ENCODE results near the gene PATZ1.

Gene PATZ1

DNA sequence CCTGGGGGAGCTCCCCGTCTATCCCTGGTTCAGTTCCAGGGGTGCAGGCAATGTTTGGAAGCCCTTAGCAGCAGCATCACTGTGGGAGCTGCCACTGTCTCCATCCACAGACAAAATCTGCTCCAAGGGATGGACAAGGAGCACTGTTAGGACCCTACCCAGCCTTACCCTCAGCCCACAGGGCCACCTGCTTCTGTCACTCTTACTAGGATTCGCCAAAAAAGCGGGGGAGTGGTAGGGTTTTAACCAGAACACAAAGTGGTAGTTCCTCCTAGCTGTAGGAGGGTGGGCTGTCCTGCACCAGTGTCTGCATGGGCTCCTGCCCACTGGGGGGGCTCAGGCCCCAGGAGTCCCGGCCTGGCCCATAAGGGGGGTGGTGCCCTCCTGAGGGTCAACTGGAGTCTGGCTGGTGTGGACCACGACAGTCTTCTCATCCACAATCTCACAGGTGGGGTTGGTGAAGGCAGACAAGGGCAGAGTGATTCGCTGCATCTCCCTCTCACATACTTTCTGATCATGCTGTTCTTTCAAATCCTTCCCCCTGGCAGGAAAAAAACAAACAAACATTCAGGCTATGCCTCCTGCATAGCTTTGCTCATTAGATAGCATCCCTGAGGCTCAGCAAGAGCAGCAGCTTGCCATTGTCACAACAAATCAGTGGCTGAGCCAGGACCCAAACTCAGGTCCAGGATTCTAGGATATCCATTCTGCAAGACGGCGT is 63.2 kb downstream of the PATZ1 start:
- DNase-seq (ENCODE audit: low spot score), result no peak

DNA sequence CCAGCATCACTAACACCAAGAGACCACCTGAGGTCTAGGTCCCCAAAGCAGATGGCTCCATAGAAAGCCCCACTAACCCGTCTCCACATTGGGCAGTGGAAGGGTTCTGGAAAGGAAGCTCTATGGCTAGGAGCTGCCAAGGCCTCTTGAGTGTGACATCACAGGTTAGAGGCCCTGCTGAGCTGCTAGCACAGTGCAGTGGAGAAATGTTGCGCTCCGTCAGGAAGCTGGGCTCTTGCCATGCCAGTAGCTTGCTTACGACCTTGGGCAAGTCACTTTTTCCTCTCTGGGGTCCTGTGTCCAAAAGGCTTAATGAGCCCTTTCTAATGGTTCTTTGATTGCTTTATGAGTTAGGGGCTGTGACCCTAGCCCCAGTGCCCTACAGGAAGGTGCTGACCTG is 64.4 kb downstream of the PATZ1 start:
- DNase-seq (ENCODE audit: low spot score), result no peak

DNA sequence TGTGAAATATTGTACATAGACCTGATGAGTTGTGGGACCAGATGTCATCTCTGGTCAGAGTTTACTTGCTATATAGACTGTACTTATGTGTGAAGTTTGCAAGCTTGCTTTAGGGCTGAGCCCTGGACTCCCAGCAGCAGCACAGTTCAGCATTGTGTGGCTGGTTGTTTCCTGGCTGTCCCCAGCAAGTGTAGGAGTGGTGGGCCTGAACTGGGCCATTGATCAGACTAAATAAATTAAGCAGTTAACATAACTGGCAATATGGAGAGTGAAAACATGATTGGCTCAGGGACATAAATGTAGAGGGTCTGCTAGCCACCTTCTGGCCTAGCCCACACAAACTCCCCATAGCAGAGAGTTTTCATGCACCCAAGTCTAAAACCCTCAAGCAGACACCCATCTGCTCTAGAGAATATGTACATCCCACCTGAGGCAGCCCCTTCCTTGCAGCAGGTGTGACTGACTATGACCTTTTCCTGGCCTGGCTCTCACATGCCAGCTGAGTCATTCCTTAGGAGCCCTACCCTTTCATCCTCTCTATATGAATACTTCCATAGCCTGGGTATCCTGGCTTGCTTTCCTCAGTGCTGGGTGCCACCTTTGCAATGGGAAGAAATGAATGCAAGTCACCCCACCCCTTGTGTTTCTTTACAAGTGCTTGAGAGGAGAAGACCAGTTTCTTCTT is 66.2 kb downstream of the PATZ1 start:
- DNase-seq (ENCODE audit: low spot score), result no peak

DNA sequence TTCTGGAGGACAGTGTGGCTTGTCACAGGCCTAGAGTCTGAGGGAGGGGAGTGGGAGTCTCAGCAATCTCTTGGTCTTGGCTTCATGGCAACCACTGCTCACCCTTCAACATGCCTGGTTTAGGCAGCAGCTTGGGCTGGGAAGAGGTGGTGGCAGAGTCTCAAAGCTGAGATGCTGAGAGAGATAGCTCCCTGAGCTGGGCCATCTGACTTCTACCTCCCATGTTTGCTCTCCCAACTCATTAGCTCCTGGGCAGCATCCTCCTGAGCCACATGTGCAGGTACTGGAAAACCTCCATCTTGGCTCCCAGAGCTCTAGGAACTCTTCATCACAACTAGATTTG is 66.8 kb downstream of the PATZ1 start:
- no peak for DNase-seq (ENCODE audit: low spot score)

DNA sequence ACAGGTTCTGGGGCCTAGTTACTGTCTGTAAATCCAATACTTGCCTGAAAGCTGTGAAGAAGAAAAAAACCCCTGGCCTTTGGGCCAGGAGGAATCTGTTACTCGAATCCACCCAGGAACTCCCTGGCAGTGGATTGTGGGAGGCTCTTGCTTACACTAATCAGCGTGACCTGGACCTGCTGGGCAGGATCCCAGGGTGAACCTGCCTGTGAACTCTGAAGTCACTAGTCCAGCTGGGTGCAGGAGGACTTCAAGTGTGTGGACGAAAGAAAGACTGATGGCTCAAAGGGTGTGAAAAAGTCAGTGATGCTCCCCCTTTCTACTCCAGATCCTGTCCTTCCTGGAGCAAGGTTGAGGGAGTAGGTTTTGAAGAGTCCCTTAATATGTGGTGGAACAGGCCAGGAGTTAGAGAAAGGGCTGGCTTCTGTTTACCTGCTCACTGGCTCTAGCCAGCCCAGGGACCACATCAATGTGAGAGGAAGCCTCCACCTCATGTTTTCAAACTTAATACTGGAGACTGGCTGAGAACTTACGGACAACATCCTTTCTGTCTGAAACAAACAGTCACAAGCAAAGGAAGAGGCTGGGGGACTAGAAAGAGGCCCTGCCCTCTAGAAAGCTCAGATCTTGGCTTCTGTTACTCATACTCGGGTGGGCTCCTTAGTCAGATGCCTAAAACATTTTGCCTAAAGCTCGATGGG is 67.4 kb downstream of the PATZ1 start:
- no peak for DNase-seq (ENCODE audit: low spot score)

DNA sequence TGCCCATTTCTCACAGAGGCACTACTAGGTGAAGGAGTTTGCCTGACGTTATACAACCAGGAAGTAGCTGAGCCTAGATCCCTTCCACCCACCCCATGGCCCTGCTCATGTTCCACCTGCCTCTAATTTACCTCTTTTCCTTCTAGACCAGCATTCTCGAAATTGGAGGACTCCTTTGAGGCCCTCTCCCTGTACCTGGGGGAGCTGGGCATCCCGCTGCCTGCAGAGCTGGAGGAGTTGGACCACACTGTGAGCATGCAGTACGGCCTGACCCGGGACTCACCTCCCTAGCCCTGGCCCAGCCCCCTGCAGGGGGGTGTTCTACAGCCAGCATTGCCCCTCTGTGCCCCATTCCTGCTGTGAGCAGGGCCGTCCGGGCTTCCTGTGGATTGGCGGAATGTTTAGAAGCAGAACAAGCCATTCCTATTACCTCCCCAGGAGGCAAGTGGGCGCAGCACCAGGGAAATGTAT is 68.0 kb downstream of the PATZ1 start:
- no peak for DNase-seq (ENCODE audit: low spot score)

DNA sequence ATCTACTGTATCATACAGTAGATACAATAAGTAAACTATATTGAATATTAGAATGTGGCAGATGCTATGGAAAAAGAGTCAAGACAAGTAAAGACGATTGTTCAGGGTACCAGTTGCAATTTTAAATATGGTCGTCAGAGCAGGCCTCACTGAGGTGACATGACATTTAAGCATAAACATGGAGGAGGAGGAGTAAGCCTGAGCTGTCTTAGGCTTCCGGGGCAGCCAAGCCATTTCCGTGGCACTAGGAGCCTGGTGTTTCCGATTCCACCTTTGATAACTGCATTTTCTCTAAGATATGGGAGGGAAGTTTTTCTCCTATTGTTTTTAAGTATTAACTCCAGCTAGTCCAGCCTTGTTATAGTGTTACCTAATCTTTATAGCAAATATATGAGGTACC is 68.4 kb downstream of the PATZ1 start:
- no peak for DNase-seq (ENCODE audit: low spot score)

DNA sequence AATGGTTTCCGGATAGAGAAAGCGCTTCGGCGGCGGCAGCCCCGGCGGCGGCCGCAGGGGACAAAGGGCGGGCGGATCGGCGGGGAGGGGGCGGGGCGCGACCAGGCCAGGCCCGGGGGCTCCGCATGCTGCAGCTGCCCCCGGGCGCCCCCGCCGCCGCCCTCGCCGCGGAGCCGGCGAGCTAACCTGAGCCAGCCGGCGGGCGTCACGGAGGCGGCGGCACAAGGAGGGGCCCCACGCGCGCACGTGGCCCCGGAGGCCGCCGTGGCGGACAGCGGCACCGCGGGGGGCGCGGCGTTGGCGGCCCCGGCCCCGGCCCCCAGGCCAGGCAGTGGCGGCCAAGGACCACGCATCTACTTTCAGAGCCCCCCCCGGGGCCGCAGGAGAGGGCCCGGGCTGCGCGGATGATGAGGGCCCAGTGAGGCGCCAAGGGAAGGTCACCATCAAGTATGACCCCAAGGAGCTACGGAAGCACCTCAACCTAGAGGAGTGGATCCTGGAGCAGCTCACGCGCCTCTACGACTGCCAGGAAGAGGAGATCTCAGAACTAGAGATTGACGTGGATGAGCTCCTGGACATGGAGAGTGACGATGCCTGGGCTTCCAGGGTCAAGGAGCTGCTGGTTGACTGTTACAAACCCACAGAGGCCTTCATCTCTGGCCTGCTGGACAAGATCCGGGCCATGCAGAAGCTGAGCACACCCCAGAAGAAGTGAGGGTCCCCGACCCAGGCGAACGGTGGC is 69.5 kb downstream of the PATZ1 start:
- no peak for DNase-seq (ENCODE audit: low spot score)

All from hepatic stellate cell (primary cell).